IPS-18c (cell line): Measurements from ENCODE around the gene TARBP1.
"Not testable (repeated sequence)": the region's sequence is repeated elsewhere in the genome, so short reads cannot be mapped to it uniquely, and the experiment has no call there.

Experiments used
- H3K4me3 ChIP-seq: 2 replicates; pipeline ENCODE4 v1.7.0; 2013; ENCODE audit warnings: low read depth, mild to moderate bottlenecking, low read length, moderate library complexity; ENCODE audit not compliant: insufficient read depth
- H3K9me3 ChIP-seq: one replicate; pipeline ENCODE4 v1.6.1; 2013; ENCODE audit warnings: mild to moderate bottlenecking, low read length, moderate library complexity; ENCODE audit not compliant: control insufficient read depth, insufficient read depth

The TARBP1 gene

DNA sequence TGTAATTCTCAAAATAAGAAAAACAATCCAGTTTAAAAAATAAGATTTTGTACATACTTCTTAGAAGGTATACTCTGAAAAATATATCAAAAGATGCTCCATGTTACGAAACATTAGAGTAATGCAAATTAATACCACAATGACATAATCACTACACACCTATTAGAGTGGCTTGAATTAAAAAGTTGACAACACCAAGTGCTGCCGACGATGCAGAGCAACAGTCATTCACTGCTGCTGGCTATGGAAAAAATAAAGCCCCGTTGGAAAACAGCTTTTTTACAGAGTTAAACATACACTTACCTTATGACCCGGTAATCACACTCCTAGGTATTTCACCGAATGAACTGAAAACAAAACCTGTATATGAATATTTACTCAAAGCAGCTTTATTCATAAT, 90.9 kb downstream of the TARBP1 start:
- H3K9me3 ChIP-seq, result no peaks in the 10 kb centered on the region
- no peak overlapping the region for H3K4me3 ChIP-seq

DNA sequence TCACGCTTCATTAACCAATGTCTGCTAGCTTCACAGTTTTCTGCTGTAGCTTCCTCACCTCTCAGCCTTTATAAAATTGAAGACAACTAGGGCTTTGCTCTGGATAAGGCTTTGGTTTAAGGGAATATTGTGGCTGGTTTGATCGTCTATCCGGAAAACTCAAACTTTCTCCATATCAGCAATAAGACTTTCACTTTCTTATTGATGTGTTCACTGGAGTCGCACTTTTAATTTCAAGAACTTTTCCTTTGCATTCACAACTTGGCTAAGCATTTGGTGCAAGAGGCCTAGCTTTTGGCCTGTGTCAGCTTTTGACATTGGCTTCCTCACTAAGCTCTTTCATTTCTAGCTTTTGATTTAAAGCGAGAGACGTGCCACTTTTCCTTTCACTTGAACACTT, 92.9 kb downstream of the TARBP1 start:
- H3K4me3 ChIP-seq, result no peak overlapping the region

GRCh38 chr1:234381699-234382555, 97.1 kb downstream of the TARBP1 start:
- H3K4me3 ChIP-seq, result no peak overlapping the region
- H3K9me3 ChIP-seq, result no peaks in the 10 kb centered on the region

More for the DNA sequence above, 92.9 kb downstream of the TARBP1 start:
- H3K9me3 ChIP-seq, result no peaks in the 10 kb centered on the region

DNA sequence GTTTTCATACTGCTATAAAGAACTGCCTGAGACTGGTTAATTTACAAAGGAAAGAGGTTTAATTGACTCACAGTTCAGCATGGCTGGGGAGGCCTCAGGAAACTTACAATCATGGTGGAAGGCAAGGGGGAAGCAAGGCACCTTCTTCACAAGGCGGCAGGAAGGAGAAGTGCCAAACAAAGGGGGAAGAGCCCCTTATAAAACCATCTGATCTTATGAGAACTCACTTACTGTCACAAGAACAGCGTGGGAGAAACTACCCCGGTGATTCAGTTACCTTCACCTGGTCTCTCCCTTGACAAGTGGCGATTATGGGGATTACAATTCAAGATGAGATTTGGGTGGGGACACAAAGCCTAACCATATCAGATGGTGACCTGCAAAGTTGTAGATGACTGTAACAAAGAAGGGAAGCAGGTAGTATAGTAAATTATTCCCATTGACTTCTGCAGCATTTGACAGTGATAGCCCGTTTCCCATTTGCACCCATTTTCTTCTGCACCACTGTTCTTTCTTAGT, 99.3 kb downstream of the TARBP1 start:
- H3K9me3 ChIP-seq, H3K4me3 ChIP-seq: not testable (repeated sequence)

- Histone ChIP-seq H3K9me3 (no peaks in the 10 kb centered on the region), H3K4me3 (no peak overlapping the region; the same call in 1 of the 2 replicates)
Observed at GRCh38 chr1:234375672-234376071, 103.3 kb downstream of the TARBP1 start.

DNA sequence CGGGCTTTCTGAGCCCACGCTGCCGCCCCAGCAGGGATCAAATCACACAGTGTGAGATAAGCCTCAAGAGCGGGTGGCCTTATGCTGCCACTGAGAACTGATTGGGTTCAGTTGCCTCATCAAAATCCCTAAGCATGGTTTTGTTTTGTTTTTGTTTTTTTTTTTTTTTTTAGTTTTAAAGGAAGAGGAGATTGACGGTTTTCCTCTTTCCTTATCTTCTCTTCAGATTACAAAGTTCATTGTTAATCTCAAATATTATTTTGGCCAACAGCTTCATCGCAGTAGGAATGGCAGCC, 105.1 kb downstream of the TARBP1 start:
- Histone ChIP-seq H3K9me3 (no peaks in the 10 kb centered on the region), H3K4me3 (peak overlapping the region; percentile 94)

DNA sequence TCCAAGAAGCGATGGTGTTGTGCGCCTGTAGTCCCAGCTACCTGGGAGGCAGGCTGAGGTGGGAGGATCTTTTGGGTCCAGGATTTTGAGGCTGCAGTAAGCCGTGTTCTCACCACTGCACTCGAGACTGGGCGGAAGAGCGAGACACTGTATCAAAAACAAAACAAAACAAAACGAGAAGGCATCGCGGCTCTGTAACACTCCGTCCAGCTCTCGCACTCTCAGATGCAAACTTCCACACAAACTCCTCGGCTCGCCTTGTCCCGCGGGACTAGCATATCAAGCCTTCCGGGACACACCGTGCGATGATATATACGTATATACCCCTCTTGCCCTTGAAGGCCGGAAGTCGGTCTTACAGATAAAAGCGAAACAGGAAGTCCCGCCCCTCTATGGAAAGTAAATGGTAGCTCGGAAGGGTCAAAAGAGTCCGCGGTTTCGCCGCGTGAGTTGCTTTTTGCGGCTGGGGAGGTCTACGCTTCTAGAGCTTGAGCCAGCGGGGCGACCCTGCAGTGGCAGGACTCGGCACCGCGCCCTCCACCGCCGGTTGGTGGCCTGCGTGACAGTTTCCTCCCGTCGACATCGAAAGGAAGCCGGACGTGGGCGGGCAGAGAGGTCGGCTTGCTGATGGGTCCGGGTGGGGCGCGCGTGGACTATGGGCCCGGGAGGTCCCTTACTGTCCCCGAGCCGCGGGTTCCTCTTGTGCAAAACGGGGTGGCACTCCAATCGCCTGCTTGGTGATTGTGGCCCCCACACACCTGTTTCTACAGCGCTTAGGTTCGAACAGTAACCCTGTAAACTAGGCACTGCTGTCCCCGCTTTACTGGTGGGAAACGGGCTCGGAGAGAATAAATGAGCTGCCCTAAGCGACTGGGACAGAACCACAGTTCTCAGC, 105.7 kb downstream of the TARBP1 start, which contains the start of gene COA6:
TSS of gene COA6 (plus strand) at position 393 of the 895 bp plus-strand sequence. CDS start at position 404, 11 bp downstream.
- H3K9me3 ChIP-seq, result no peaks in the 10 kb centered on the region
- H3K4me3 ChIP-seq, result peak within 1 kb of the TSS; percentile 94

GRCh38 chr1:234372011-234372757, 106.8 kb downstream of the TARBP1 start:
- Histone ChIP-seq H3K9me3 (no peaks in the 10 kb centered on the region), H3K4me3 (no peak overlapping the region)

GRCh38 chr1:234371414-234371813, 107.6 kb downstream of the TARBP1 start:
- no peak overlapping the region for H3K4me3 ChIP-seq
- no peaks in the 10 kb centered on the region for H3K9me3 ChIP-seq

DNA sequence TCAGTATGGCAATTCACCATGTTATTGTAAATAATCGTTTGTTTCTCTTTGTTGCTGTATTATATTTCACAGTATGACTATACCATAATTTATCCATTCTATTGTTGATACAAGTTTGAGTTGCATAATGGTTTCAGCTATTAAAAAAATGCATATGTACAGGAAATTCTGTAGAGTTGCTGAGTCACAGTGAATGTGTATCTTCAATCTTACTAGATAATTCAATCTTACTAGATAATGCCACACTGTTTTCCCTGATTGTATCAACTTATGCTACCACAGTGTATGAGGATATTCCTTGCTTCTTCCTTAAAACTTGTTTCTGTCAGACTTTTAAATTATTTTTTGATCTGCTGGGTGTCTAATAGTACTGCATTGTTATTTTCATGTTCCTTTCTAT, 109.2 kb downstream of the TARBP1 start:
- Histone ChIP-seq H3K4me3 (no peak overlapping the region), H3K9me3 (no peaks in the 10 kb centered on the region)

DNA sequence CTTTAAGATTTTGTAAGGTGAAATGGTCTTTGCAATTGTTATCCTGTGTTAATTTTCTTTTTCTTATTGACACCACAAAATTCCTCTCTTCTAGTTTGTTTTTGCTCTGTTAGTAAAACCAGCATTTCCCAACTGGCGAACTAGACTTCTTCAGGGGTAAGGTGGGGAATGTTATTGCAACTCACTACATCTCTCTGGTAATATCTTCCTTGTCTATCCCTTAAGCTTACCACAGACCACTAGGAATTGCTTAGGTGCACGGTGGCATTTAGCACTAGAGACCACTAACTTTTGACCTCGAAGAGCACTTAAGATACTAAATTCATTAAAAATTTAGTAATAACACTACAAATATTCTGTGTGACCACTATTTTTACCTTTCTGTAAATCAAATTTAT, 109.9 kb downstream of the TARBP1 start:
- Histone ChIP-seq H3K9me3 (no peaks in the 10 kb centered on the region), H3K4me3 (no peak overlapping the region)

- H3K4me3 ChIP-seq, result no peak overlapping the region
- H3K9me3 ChIP-seq, result no peaks in the 10 kb centered on the region
Observed at GRCh38 chr1:234368320-234369032, 110.5 kb downstream of the TARBP1 start.

DNA sequence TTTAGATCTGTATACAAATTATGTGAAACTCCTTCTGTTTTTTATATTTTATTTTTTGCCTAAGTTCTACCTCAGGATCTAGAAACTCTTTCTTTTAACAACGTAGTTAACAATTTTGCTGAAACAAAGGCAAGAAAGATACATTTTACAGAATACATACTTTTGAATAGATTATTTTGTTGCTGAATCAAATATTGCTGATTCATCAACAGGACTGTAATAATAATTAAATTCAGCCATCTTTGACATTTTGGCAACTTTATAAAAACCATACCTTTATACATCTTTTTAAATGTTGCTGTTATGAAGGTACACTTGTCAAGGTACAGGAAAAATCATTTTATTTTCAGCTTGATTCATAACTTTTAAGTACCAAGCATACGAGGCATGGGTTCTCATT, 116.4 kb downstream of the TARBP1 start:
- H3K4me3 ChIP-seq, result no peak overlapping the region
- H3K9me3 ChIP-seq, result no peaks in the 10 kb centered on the region

- Histone ChIP-seq H3K9me3 (no peaks in the 10 kb centered on the region), H3K4me3 (no peak overlapping the region)
Observed at GRCh38 chr1:234361102-234361603, 117.8 kb downstream of the TARBP1 start.

DNA sequence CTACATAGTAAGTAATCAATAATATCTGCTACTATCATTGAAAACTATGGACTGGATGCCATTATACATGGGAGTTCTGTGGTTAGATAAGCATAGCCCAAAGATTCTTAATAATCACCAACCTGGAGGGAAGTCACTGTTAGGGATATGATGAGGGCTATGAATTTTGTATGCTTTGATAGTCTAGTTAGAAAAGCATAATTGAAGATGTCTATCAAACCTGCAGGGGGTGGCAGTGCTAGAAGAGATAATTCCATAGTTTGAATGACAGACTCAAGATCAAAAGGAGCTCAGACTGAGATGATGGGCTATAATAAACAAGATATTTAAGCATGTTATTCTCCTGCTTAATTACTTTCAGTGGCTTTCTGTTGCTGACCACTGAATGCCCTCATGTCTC, 121.1 kb downstream of the TARBP1 start:
- H3K9me3 ChIP-seq, result no peaks in the 10 kb centered on the region
- no peak overlapping the region for H3K4me3 ChIP-seq

DNA sequence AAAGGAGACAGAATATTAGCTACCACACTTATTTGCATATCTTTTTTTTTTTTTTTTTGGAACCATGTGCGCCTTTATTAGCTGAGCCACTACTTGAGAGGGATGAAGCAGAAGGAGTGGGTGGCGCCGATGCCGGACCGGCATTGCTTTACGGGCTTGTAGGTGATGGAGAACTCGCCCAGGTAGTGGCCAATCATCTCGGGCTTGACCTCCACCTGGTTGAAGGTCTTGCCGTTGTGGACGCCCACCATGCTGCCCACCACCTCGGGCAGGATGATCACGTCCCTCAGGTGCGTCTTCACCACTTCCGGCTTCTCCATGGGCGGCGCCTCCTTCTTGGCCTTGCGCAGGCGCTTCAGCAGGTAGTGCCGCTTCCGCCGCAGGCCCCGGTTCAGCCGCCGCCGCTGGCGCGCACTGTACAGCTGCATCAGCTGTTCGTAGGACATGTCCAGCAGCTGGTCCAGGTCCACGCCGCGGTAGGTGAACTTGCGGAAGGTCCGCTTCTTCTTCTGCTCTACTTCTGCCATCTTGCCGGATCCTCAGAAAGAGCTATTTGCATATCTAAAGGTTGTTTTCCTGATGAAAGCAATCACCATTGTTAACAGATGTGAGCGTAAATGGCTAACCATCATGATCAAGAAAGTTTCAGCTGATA, 122.2 kb downstream of the TARBP1 start:
- not testable (repeated sequence) for H3K9me3 ChIP-seq, H3K4me3 ChIP-seq
